HG02970 (cell line): Measurements from ENCODE around the gene TEKT5.

ENCODE experiments used
- ATAC-seq: cut with Tn5 transposase; IDR thresholded peaks from one replicate; pipeline ENCODE4 v1.9.1; 2021; ENCODE audit warnings: mild to moderate bottlenecking, moderate library complexity, moderate number of reproducible peaks; ENCODE audit not compliant: unreplicated experiment, low FRiP score

TEKT5 gene

DNA sequence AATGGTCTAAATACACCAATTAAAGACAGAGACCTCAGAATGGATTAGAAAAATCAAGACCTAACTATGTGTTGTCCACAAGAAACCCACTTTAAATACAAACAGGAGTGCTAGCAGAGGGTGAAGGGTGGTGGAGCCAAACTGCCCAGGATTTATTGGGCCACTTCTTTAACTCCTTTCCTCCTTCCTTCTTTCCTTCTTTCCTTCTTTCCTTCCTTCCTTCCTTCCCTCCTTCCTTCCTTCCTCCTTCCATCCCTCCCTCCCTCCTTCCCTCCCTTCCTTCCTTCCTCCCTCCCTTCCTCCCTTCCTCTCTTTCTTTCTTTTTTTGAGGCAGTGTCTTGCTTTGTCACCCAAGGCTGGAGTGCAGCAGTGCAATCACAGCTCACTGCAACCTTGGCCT is 80.0 kb downstream of the TEKT5 start:
- no peak for ATAC-seq

DNA sequence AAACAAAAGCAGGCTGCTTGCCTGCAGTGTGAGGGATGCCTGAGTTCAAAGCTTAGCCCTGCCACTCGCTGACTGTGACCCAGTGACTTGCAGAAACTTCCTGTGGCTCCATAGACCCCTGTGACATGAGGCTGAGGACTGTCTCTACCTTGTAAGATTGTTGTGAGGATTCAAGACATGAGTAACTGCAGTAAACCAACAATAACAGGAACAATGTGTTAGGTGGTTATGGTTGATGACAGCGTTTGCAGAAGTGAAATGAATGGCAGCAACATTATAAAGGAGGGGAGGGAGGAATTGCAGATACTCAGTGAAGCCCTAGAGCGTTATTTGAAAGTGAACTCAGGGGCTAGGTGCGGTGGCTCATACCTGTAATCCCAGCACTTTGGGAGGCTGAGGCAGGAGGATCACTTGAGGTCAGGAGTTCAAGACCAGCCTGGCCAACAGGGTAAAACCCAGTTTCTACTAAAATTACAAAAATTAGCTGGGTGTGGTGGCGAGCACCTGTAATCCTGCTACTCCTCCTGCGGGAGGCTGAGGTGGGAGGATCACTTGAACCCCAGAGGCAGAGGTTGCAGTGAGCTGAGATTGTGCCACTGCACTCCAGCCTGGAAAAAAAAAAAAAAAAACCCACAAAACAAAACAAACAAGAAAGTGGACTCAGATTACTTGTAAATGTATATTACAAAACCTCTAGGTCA is 80.8 kb downstream of the TEKT5 start:
- no peak for ATAC-seq

DNA sequence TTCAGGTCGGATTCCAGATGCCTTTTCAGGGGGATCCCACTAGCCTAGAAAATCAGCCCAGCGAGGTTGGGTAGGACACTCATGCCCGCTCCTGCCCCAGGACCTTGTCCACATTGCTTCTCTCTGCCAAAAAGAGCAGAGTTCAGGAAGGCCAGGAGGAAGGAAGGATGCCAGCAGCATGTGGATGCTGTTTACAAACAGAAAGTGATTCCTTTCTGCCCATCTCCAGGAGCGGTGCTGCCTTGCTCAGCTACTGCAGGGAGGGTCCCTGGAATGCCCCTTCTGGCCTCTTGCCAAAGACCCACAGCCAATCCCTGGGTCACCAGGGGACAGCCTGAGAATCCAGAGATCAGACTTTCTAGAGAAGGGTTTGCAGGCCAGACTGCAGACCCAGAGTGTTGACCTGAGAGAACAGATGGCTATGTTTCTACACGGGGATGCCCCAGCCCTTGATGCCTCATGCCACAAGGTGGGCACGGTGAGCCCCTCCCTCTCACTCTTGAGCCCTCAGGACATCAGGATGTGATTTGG is 82.0 kb downstream of the TEKT5 start:
- ATAC-seq: no peak

DNA sequence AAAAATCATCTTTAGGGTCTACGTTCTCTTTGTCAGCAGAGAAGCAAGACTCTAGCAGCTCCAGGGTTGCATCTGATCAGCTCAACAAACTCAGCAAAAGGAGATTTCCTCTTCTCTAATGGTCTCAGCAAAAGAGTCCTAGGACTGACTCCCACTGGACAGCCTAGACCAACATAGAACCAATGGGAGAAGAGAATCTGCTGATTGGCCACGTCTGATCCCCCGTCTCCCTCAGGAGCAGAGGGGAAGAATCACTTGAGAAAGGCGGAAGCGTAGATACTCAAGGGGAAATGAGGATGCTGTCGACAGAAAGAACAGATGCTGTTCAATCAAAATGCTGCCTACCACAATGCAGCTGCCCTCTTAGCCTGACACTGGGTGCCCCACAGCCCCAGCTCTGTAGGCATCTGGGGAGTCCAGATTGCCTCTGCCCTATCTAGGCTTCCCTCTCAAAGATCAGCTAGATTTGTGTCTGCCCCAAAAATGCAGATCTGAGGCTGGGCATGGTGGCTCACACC is 82.8 kb downstream of the TEKT5 start:
- no peak for ATAC-seq

DNA sequence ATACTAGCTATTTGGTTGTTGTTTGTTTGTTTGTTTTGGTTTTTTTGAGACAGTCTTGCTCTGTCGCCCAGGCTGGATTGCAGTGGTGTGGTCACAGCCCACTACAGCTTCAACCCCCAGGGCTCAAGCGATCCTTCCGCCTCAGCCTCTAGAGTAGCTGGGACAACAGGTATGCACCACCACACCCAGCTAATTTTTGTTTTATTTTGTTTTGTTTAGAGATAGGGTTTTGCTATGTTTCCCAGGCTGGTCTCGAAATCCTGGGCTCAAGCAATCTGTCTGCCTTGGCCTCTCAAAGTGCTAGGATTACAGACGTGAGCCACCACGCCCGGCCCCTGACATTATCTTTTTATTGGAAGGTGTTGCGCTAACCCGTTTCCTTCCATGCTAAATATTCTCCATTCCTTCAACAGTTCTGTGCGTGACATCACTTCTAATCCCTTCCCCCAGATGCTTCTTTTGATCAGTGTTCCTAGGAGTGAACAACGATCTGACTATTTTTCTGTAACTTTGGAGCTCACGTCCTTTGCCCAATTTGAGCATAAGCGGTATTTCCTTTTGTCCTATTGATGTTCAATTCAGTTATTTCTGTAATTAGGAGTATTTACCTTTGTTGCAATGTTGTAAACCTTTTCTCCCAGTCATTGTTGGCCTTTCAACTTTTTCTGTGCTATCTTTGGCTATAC is 84.1 kb downstream of the TEKT5 start:
- ATAC-seq: no peak

DNA sequence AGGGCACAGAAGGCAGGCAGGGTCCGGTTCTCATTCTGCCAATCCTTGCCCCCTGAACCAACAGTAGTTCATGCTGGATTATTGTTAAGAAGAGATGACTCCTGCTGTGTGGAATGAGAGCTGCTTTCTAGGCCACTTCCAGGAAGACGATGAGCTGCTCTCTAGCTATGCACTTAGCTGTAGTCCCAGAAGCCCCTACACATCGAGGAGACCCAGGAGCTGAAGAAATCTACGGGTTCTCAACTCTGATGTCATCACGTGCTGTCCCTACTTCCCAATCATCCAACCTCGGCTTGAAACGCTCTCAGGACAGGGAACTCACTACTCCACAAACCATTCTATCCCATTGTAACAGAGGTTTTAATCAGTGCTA is 85.3 kb downstream of the TEKT5 start:
- ATAC-seq: no peak

DNA sequence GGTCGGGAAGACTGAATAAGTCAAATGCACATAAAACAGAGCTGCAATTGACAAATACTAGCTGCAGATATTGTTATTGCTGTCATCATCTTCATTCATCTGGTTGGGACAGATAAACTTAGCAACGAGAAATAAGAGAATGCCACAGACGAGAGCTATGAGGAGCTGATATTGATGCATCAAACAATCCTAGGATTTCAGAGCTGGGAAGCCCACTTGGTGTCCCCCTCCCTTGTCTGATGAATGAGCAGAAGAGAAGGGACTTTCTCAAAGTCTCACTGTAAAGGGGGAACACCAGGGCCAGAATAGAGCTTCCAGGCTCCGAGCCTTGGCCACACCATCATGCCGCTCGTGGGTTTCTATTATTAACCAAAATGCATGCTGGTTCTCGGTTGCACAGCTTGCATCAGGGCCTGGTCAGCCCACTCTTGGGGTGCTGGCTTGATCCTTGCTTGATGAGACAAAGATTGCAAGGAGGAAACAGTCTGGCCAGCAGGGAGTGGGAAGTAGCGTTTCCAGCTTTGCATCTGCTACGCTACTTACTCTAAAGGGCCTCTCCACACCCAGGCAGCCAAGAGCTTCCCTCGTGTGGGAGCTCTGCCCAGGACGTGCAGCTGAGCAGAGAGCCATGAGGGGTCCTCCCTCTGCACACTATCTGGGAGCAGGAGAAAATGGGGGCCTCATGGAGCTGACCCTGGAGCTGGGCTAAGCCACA is 85.9 kb downstream of the TEKT5 start:
- ATAC-seq: no peak

DNA sequence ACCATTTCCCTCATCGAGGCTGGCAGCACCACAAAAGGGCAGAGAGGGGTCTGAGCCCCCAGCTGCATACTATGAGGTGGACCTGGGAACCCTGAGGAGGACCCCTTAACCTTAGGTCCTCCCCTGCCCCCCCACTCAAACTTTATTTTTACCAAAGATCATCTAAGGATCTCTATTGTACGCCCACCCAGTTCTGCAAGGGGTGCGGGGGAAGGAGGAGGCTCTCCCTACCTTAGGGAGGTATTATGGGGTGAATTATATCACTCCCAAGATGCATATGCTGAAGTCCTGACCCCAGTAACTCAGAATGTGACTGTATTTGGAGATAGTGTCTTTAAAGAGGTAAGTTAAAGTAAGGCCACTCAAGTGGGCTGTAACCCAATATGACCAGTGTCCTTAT is 87.6 kb downstream of the TEKT5 start:
- ATAC-seq: no peak

DNA sequence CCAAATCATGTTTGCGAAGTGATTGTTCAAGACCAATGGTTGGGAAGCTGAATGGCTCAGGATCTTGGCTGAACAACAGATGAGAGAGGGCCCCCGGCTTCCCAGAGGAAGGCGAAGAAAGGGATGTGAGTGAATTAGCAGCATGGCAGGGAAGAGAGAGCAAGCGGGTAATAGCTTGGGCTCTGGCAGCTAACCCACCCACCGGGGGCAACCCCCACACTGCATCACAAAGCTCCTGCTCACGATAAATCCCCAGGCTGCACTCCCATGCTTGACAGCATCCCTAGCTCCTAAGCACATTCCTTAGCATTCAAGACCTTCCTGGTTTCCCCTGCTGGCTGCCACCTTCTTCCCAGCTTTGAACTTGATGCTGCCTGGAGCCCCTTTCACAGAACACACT is 88.1 kb downstream of the TEKT5 start:
- no peak for ATAC-seq

DNA sequence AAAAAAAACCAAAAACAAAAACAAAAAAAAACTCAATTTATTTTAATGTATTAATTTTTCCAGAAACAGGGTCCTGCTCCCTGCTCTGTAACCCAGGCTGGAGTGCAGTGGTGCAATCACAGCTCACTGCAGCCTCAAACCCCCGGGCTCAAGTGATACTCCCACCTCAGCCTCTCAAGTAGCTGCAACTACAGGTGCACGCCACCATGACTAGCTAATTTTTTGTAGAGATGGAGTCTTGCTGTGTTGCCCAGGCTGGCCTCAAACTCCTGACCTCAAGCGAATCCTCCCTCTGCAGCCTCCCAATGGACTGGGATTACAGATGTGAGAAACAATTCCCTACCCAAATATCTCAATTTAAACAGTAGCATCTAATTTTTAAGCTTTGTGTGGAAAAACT is 89.1 kb downstream of the TEKT5 start:
- no peak for ATAC-seq

DNA sequence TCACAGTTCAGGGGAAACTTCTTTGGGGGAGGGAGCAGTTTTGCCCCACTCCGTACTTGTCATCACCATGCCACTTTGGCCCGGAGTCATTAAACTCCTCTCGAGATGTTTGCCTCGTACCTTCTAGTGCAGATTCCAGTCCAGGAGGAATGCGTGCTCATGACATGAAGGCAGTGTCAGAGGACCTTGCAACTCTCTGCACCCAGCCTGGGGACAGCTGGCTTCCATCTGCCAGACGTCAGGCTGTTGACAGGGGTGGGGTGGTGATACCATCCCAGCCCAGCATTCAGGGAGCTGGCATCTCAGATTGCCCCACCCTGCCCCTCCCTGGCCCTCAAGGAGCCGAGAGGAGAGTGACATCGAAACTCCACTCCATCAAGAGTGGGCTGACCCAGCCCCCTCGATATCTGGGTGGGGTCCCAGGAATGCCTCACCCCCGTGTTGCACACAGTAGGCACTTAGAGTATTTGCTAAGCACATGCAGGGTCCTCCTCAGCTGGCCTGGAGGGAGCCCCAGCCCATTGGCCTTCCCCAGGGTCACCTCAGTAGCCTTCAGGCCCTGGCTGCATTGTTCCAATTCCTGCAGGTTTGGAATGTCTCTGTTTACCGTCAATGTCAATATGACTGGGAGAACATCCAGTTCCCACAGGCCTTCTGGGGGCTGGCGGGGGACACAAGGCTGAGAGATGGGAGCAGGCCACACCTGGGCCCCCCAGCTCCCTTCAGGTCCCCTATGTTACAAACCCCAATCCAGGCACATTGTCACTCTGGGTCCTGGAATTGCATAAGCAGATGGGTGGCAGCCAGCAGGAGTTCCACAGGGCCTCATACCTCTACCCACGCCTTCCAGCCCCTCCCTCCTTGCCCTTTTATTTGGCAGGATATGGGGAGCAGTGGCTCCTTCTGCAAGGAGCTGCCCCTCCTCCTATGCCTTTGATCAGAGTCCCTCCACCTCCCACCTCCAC is 93.0 kb downstream of the TEKT5 start:
- no peak for ATAC-seq

DNA sequence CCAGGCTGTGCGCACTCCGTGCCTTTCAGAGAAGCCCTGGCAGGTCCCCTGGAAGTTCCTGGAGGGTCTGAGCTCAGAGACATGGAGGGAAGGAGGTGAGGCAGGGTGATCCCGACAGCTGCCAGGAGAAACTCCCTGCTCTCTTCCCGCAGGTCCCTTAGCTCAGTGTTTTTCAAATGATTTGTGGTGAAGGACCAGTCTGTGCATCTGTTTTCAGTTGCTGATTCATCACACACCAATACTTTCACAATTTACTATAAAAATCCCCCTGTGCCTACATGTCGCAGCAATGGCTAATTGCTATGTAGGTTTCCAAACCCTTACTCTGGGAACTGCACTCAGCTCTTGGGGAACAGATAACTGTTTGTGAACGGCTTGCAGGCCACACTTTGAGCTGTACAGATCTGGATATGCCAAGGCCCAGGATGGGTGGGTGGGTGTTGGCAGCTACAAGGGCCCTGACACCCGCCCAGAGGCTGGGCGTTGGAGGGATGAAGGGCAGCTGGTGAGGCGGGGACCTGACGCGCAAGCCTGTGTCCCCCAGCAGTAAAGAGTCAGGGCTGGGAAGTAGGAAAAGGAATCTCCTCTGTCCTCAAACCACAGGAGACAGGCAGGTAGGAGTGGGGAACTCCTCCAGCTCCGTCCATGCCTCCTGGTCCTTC is 93.8 kb downstream of the TEKT5 start:
- ATAC-seq: no peak

DNA sequence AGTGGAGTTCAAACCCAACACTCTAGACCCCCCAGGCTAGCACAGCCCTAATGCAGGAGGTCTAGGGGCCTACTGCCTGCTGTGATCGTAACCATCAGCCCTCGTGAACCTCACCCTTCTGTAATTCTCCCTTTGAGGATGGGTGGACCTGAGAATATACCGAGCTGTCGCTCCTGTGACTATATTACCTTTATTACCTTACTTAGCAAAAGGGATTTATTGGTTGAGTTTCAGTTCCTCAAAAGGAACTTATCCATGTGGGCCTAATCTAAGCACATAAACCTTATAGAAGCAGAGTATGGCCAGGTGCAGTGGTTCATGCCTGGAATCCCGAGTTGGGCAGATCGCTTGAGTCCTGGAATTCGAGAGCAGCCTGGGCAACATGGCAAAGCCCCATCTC is 95.1 kb downstream of the TEKT5 start:
- ATAC-seq: no peak

DNA sequence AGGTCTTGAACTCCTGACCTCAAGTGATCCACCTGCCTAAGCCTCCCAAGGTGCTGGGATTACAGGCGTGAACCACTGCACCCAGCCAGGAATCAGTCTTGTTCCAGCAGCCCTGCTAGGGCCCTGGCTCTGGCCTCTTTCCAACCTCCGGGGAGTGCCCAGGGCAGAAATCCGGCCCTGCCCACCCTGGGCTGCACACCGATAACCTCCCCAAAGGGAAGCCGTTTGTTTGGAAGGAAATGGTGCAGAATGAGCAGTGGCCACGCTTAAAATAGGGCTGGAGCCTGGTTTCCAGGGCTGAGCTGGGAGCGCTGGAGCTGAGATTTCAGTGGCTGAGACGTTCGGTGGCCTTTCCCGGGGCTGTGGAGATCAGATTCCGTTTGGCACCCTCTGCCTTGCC is 96.6 kb downstream of the TEKT5 start:
- ATAC-seq: no peak

DNA sequence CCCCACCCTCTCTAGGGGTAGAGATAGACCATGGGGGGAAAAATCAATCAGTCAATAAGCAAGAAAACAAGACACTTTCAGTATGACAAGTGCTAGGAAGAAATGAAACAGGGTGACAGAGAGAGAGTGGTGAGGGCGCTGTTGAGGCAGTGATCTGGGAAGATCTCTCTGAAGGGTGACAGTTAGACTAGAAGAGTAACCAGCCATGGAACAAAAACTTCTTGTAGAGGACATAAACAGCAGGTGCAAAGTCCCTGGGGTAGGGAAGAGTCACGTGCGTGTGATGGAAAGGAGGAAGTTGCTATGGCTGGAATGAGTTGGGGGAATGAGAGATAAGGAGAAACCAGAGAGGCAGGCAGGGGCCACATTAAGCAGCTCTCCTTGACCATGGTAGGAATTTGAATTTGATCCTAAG is 97.5 kb downstream of the TEKT5 start:
- no peak for ATAC-seq

DNA sequence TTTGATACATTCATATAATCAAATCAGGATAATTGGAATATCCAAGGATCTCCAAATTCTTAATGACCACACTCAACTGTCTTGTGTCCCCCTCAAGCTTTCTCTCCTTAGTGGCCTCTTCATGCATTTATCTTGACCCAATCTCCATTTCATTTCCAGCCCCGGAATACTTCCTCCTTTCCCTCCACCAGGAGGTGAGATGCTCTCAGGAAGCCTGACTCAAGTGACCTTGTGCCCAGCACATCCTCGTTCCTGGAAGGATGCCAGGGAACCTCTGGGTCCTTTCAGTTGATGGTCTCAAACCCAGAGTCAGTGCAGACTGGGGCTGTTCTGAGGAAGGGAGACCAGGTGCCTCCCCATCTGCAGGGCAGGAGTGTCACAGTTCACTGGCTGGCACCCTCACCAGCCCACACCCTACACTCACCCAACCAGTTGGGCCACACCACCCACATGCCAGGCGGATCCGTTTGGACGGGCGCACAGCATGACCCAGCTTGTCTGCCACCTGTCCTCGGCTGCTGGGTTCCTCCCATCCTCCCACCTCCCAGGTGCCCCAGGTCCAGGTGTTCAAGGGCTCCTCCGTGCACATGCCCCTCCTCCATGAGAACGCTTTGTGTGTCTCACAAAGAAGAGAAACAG is 100.3 kb downstream of the TEKT5 start:
- no peak for ATAC-seq

DNA sequence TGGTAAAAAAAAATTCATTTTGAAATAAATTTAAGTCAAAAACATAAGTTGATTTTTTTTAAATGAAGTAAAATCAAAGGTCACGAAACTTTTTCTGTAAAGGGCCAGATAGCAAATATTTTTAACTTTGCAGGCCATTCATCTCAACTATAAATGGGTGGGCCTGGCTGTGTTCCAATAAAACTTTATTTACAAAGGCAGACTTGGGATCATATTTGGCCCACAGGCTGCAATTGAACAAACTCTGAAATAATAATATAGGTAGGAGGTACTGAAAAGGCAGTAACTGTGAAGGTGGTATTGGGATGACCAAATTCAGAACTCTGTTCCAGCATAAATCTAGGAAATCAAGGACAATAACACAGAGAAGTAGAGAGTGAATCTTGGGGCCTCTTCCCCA is 102.1 kb downstream of the TEKT5 start:
- no peak for ATAC-seq

DNA sequence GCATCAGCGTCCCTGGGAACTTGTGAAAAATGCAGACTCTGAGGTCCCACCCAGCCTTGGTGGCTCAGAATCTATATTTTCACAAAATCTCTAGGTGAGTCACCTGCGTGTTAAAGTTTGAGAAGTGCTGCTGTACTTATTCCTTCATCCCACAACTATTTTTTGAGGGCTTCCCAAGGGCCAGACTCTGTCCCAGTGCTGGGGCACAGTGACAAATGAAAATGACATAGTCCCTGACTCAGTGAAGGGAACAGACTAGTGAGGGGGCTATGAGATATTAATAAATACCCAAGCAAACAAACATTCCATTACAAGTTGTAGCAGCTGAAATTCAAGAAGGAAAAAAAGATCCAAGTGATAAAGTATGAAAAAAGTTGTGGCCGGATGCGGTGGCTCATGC is 104.4 kb downstream of the TEKT5 start:
- ATAC-seq: no peak

DNA sequence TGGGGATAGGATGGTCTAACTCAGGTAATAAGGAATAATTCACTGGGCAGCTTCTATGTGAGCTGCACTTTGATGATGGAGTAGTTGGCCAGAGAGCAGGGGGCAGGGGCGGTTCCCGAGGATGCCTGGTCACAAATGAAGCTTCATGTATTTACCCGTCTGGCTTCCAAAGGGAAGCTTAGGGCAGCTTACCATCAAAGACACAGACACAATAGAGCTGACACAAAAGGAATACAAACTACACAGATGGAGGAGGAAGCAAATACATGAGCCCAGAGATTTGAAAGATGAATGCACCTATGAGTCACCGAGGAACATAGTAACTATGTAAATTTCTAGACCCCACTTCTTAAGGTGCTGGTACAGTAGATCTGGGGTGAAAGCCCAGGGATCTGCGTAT is 105.6 kb downstream of the TEKT5 start:
- ATAC-seq: no peak
